Activated CD8-positive, alpha-beta T cell treated with anti-CD3 and anti-CD28 coated beads for 36 hours (primary cell): ENCODE results near the gene MAPK8IP1. TPM values are rescaled to one million over a fixed set of nuclear protein-coding genes. Genes with fewer than 3 reads are reported as not detected.
"Not testable (repeated sequence)": the region's sequence is repeated elsewhere in the genome, so short reads cannot be mapped to it uniquely, and the experiment has no call there.

Experiments used
- ATAC-seq: fragments of 200-7000 bp; cut with Tn5 transposase; one replicate; pipeline ENCODE4 v1.10.0; 2021; ENCODE audit warnings: mild to moderate bottlenecking, moderate library complexity
- CTCF ChIA-PET: fragments of 350-600 bp; sonication (Branson Sonifier 250); formaldehyde crosslinking; loops from one replicate; lab custom pipeline; 2021; ENCODE audit warnings: antibody characterized with exemption; lab: Charles Lee
- POLR2A ChIA-PET: fragments of 350-600 bp; sonication (Branson Sonifier 250); formaldehyde crosslinking; loops from one replicate; lab custom pipeline; 2021; ENCODE audit warnings: antibody characterized with exemption; lab: Charles Lee
- DNase-seq: peaks from one replicate; pipeline ENCODE4 v3.0.0-alpha.2; 2020
- H3K27ac Mint-ChIP-seq: one replicate; pipeline ENCODE4 v1.8.0; 2021; ENCODE audit warnings: mild to moderate bottlenecking, mixed read lengths
- H3K27me3 Mint-ChIP-seq: one replicate; pipeline ENCODE4 v1.8.0; 2021; ENCODE audit warnings: mixed read lengths
- H3K36me3 Mint-ChIP-seq: one replicate; pipeline ENCODE4 v1.8.0; 2021; ENCODE audit warnings: low read depth, mixed read lengths
- H3K4me1 Mint-ChIP-seq: one replicate; pipeline ENCODE4 v1.8.0; 2021; ENCODE audit warnings: low read depth, mixed read lengths
- H3K4me3 Mint-ChIP-seq: one replicate; pipeline ENCODE4 v1.8.0; 2021; ENCODE audit warnings: mild to moderate bottlenecking, moderate library complexity, mixed read lengths
- H3K9me3 Mint-ChIP-seq: one replicate; pipeline ENCODE4 v1.8.0; 2021; ENCODE audit warnings: mixed read lengths
- intact Hi-C: fragments of 100-400 bp; cut with micrococcal nuclease; formaldehyde crosslinking; loops from one replicate; pipeline ENCODE4 v1.10.0; 2022
- total RNA-seq, 2 experiments: library from RNA; stranded (reverse); gene quantifications; one replicate each; pipeline ENCODE4 v1.2.3, GENCODE V29; 2021
- TF ChIP-seq, protein P1 (sequence below): fragments of 200-600 bp; IDR thresholded peaks from one replicate; pipeline ENCODE4 v1.8.0; 2022; ENCODE audit warnings: antibody characterized with exemption, mild to moderate bottlenecking

MAPK8IP1 gene
- 1 to 10 TPM; 1.4 to 1.8 TPM for total RNA-seq

DNA sequence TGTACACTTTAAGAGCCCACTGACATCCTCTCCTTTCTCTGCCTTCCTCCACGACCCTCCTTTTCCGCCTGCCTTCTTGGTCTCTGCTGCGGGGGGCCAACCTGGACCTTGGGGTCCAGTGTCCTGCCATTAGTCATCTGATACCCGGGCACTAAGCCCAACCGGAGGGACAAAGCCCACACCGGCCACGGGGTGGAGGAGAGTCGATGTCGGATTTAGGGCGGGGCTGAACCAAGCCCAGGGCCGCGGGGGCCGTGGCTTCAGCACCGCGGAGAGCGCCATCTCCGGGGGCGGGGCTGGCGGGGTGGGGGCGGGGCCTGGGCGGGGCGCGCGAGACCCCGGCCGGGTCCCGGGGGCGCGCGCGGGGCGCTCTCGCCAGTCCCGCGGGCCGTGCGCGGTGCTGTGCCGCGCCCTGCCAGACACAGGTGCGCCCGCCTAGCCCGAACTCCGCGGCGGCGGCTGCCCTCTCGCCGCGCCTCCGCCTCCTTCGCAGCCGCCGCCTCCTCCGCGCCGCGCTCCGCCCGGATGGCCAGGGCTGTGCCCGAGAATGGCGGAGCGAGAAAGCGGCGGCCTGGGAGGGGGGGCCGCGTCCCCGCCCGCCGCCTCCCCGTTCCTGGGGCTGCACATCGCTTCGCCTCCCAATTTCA, at the start of gene MAPK8IP1:
Gene MAPK8IP1, plus strand, starts transcription at position 378 of the 647 bp plus-strand sequence. Its CDS starts 170 bp downstream, at position 548.
- Mint-ChIP-seq H3K4me3 (peak within 1 kb of the TSS; percentile 71), H3K4me1 (peaks cover 9% of the 10 kb centered on the region), H3K36me3 (peaks cover under 1% of the 10 kb centered on the region), H3K27ac (no peak within 1 kb of the TSS), H3K27me3 (peaks cover 8% of the 10 kb centered on the region), H3K9me3 (no peaks in the 10 kb centered on the region)
- ATAC-seq (peak; percentile 92), DNase-seq (peak; percentile 47)
- intact Hi-C loops, result no loop called here
- CTCF ChIA-PET, result no interaction called here
- POLR2A ChIA-PET, result no interaction called here
- TF ChIP-seq, protein P1, sequence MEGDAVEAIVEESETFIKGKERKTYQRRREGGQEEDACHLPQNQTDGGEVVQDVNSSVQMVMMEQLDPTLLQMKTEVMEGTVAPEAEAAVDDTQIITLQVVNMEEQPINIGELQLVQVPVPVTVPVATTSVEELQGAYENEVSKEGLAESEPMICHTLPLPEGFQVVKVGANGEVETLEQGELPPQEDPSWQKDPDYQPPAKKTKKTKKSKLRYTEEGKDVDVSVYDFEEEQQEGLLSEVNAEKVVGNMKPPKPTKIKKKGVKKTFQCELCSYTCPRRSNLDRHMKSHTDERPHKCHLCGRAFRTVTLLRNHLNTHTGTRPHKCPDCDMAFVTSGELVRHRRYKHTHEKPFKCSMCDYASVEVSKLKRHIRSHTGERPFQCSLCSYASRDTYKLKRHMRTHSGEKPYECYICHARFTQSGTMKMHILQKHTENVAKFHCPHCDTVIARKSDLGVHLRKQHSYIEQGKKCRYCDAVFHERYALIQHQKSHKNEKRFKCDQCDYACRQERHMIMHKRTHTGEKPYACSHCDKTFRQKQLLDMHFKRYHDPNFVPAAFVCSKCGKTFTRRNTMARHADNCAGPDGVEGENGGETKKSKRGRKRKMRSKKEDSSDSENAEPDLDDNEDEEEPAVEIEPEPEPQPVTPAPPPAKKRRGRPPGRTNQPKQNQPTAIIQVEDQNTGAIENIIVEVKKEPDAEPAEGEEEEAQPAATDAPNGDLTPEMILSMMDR, result no peak

DNA sequence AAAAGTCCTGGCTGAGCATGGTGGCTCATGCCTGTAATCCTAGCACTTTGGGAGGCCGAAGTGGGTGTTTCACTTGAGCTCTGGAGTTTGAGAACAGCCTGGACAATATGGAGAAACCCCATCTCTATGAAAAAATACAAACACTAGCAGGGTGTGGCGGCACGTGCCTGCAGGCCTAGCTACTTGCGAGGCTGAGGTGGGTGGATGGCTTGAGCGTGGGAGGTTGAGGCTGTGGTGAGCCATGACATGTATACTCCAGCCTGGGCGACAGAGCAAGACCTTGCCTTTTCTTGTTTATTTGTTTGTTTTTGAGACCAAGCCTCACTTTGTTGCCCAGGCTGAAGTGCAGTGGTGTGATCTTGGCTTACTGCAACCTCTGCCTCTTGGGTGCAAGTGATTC, 46.2 kb upstream of the MAPK8IP1 start:
- H3K36me3 Mint-ChIP-seq, result no peaks in the 10 kb centered on the region
- POLR2A ChIA-PET, result no interaction called here
- H3K4me1 Mint-ChIP-seq, result peaks cover 14% of the 10 kb centered on the region
- H3K27ac Mint-ChIP-seq, result no peak overlapping the region
- H3K27me3 Mint-ChIP-seq, result peaks cover 6% of the 10 kb centered on the region
- intact Hi-C loops, result no loop called here
- no peak for ATAC-seq
- H3K4me3 Mint-ChIP-seq, result no peak overlapping the region
- CTCF ChIA-PET, result no interaction called here
- no peak for DNase-seq
- TF ChIP-seq, protein P1, result no peak
- H3K9me3 Mint-ChIP-seq, result no peaks in the 10 kb centered on the region

DNA sequence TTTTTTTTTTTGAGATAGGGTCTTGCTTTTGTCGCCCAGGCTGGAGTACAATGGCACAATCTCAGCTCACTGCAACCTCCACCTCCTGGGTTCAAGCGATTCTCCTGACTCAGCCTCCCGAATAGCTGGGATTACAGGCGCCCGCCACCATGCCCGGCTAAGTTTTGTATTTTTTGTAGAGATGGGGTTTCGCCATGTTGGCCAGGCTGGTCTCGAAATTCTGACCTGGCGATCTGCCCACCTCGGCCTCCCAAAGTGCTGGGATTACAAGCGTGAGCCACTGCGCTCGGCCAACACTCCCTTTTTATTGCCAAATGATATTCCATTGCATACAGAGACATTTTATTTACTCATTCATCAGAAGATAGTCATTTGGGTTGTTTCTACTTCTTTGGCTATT, 45.2 kb upstream of the MAPK8IP1 start:
- H3K4me1 Mint-ChIP-seq, H3K27ac Mint-ChIP-seq, ATAC-seq, H3K9me3 Mint-ChIP-seq, intact Hi-C loops, H3K27me3 Mint-ChIP-seq, H3K4me3 Mint-ChIP-seq, CTCF ChIA-PET, H3K36me3 Mint-ChIP-seq, DNase-seq: not testable (repeated sequence)
- POLR2A ChIA-PET, result interaction anchor here (0.6 kb wide), 1 partner anchor 15 kb away, joined by 3 read pairs; no protein-coding TSS in a partner anchor

DNA sequence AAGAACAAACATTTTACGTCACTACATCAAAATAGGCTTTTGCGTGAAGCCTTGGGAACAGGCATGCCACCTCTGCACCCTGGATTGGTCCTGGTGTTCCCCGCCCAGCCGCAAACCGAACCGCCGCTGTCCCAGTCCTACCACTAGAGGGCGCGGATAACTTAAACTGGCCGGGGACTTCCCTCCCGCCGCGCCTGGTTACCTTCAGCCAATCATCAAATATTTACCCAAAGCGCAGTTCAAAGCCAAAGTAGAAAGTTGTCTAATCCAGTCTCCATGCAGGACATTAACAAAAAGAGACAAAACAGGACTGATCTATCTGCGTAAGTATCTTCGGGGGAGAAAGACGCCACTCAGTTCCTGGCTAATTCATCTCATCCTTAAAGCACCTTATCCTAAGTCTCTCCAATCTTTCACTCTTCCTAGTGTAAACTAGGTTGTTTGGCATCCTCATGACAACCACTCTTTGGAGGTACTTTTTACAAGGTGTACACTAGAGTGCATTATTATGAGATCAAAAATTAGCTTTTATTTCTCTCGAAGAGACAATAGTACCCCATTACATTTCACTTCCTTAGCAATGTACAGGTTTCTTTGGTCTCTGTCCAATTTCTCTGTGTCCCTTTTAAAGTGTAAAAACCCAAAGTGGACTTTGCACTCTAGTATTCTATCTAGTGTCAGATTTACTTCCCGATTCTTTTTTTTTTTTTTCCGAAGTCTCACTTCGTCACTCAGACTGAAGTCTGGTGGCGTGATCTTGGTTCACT, 42.1 kb upstream of the MAPK8IP1 start:
- Mint-ChIP-seq H3K36me3 (no peaks in the 10 kb centered on the region), H3K27me3 (no peaks in the 10 kb centered on the region), H3K9me3 (no peaks in the 10 kb centered on the region), H3K27ac (peak overlapping the region; percentile 53), H3K4me1 (peaks cover 16% of the 10 kb centered on the region), H3K4me3 (peak overlapping the region; percentile 29)
- ATAC-seq (peak; percentile 25), DNase-seq (peak; percentile 95)
- POLR2A ChIA-PET, result interaction anchor here (1.0 to 1.2 kb wide), 2 partner anchors 13 to 40 kb away, joined by 3 to 4 read pairs; no protein-coding TSS in a partner anchor
- intact Hi-C loops, result no loop called here
- TF ChIP-seq, protein P1, result peak; percentile 89
- CTCF ChIA-PET, result interaction anchor here (0.7 to 6.1 kb wide), 24 partner anchors 8 to 396 kb away, joined by 3 to 31 read pairs (median 4); partner anchors contain the start of genes PEX16 and SLC35C1

DNA sequence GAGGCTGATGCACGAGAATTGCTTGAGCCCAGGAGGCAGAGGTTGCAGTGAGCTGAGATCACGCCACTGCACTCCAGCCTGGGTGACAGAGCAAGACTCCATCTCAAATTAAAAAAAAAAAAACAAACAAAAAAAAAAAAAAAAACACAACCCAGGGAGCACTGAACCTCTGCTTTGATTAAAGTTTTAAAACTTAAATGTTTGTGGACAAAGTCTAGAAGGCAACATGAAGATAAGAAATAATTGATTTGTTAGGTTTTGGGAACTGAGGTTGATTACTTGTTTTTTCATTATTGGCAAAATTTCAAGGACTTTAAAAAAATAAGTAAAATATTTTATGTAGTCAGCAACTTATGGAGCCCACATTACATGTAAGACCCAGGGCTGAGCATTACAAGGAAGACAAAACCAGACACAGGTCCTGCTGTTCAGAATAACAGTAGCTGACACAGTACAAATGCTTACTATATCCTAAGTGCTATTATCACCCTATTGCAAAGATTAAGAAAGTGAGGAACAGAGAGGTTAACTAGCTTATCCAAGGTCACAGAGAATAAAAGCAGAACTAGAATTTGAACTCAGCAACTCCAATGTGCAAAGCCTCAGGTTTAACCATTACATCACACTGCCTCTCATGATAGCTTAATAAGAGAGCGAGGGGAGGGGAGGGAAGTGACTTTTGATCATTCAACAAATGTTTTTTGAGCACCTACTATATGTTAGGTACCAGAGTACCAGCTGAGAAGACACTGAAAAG, 40.5 kb upstream of the MAPK8IP1 start:
- CTCF ChIA-PET, result interaction anchor here (1.2 to 6.1 kb wide), 3 partner anchors 28 to 120 kb away, joined by 3 to 31 read pairs (median 7); no protein-coding TSS in a partner anchor
- peaks cover 29% of the 10 kb centered on the region for H3K4me1 Mint-ChIP-seq
- no peak overlapping the region for H3K4me3 Mint-ChIP-seq
- H3K9me3 Mint-ChIP-seq, result no peaks in the 10 kb centered on the region
- ATAC-seq, result no peak
- no peak overlapping the region for H3K27ac Mint-ChIP-seq
- TF ChIP-seq, protein P1, result no peak
- no peaks in the 10 kb centered on the region for H3K36me3 Mint-ChIP-seq
- POLR2A ChIA-PET, result interaction anchor here (1.1 to 2.1 kb wide), 2 partner anchors 33 to 72 kb away, joined by 3 to 5 read pairs; partner anchors contain the start of gene PEX16
- no peak for DNase-seq
- no peaks in the 10 kb centered on the region for H3K27me3 Mint-ChIP-seq
- intact Hi-C loops, result no loop called here
